ENCODE results near the gene PRSS36.

The PRSS36 gene

GRCh38 chr16:31094424-31095120, 55.3 kb downstream of the PRSS36 start, which contains the start of gene VKORC1:
Gene VKORC1 (minus strand): TSS chr16:31094797. CDS start chr16:31094729, 68 bp downstream.
- peak; percentile 94 for DNase-seq

DNA sequence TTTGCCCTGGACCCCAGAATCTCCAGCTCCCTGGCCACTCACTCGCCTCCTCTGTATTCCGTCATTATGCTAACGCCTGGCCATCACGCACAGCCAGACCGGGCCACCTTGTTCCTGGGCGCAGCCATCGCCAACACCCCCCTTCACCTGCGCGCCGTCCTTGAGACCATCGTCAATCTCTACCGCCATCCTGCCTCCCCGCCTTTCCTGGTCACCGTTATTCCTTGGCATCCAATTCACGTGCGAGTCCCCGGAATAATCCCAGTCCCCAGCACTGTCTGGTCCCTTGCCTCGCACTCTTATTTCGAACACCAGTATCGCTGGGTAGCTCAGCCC, 55.8 kb downstream of the PRSS36 start:
- no peak for DNase-seq

GRCh38 chr16:31093132-31093703, 56.6 kb downstream of the PRSS36 start:
- no peak for DNase-seq

GRCh38 chr16:31092330-31092729, 57.5 kb downstream of the PRSS36 start:
- DNase-seq, result no peak

- no peak for DNase-seq
These were observed 59.3 kb downstream of the PRSS36 start for GRCh38 chr16:31090540-31090939.

DNA sequence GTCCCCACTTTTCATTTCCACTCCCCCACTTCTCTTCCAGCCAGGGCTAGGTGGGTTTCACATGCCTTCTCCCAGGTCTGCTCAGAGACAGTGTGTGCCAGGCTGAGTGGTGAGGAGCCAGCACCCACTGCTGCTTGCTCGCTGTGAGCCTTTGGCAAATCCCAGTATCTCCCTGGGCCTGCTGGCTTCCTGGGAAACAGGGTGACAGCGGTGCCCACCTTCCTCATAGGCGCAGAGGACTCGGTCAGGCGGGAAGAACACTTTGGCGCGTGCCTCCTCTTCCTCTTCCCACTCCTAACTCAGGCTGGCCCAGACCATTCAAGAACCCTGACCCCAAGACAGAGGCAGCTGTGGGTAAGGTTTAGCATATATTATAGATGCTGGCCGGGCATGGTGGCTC, 60.7 kb downstream of the PRSS36 start:
- no peak for DNase-seq

Data from stimulated activated CD4-positive, alpha-beta T cell treated with anti-CD3 and anti-CD28 coated beads, Interleukin-1b, Interleukin-23, amount 100 ng/mL, for 48 hours (primary cell).